Large intestine (tissue), 3 donors: ENCODE data around the gene ERN2. TPM values are rescaled to one million over a fixed set of nuclear protein-coding genes. Genes with fewer than 3 reads are reported as not detected.

Experiments used
- DNase-seq, 2 donors: peaks; one replicate each; pipeline versions ENCODE4 v3.0.0 to v3.0.0-alpha.2; 2013
- H3K27ac ChIP-seq: one replicate; pipeline ENCODE4 v1.5.1; 2013; ENCODE audit warnings: low read length
- H3K27me3 ChIP-seq: 2 replicates; pipeline ENCODE4 v1.6.1; 2013; ENCODE audit warnings: low read length; ENCODE audit not compliant: control insufficient read depth, insufficient read depth
- H3K36me3 ChIP-seq: 2 replicates; pipeline ENCODE4 v1.6.1; 2013; ENCODE audit warnings: low read length; ENCODE audit not compliant: control insufficient read depth, insufficient read depth
- H3K4me1 ChIP-seq: one replicate; pipeline ENCODE4 v1.6.1; 2013; ENCODE audit warnings: low read length; ENCODE audit not compliant: control insufficient read depth, insufficient read depth
- H3K4me3 ChIP-seq: one replicate; pipeline ENCODE4 v1.5.1; 2013; ENCODE audit warnings: low read length
- H3K9me3 ChIP-seq: one replicate; pipeline ENCODE4 v1.6.1; 2013; ENCODE audit warnings: mild to moderate bottlenecking, low read depth, low read length, moderate library complexity; ENCODE audit not compliant: control insufficient read depth
- WGBS: methylation state at CpG from one replicate; pipeline ENCODE4 v1.1.5; 2013; ENCODE audit warnings: low lambda C conversion rate; ENCODE audit not compliant: insufficient coverage; 5-methylcytosine and 5-hydroxymethylcytosine counted together
- polyA plus RNA-seq: library from polyadenylated mRNA; unstranded; fragments of 120-200 nt; gene quantifications from one replicate; pipeline ENCODE4 v1.2.1, GENCODE V29; 2013

ERN2 gene
- polyA plus RNA-seq, 1 donor: 17.6 TPM

DNA sequence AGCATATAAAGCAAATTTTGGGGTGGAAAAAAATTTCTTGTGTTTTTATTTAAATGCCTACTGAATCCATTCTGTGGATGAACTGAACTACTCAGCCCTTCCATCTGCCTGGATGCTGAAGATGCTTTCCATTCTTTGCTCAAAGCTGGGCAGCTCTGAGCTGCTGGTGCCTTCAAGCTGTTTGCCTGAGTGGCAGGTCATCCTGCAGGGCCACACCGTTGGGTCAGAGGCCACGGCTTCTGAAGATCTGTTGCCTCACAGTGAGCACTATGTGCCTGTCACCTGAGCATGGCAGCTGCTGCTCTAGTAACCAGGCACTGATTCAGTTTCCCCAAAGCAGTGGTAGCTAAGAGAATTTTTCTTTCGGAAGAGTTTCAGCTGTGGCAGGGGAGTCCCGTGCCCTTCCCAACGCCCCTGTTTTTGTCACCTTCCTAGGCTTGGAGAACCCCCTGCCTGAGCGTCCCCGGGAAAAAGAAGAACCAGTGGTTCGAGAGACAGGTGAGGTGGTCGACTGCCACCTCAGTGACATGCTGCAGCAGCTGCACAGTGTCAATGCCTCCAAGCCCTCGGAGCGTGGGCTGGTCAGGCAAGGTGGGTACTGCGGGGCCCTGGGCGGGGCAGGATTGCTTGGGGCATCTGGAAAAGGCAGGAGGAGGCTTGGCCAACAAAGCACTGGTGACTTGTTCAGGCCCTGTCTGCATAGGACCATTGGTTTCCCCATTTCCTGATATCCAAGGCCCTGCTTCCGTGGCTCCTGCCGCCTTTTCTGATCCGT lies 25.8 kb downstream of the ERN2 start:
- H3K36me3 ChIP-seq: peaks cover 72% of the 10 kb centered on the region

DNA sequence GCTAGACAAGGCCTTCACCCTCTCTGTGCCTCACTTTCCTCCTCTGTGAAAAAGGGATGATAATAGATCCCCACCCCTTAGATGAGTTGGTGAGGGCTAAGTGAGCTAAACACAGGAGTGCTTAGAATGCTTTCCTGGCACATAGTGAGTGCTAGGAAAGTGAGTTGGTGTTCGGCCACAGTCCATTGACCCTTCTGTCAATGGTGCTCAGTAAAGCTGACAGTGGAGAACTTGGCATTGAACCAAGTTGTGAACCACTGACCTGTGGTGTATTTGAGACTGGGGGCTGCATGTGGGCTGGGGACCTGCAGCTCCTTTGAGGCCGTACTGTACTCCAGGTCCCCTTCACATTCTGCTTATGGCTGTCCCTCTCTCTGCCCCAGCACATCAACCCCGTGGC lies 29.5 kb downstream of the ERN2 start:
- H3K27ac ChIP-seq: no peak overlapping the region
- no peaks in the 10 kb centered on the region for H3K9me3 ChIP-seq
- 100% methylated on average over 1 of the region's 3 CpGs for whole genome bisulfite sequencing
- H3K27me3 ChIP-seq: no peaks in the 10 kb centered on the region
- no peak for DNase-seq
- no peak overlapping the region for H3K4me3 ChIP-seq
- peaks cover 14% of the 10 kb centered on the region for H3K4me1 ChIP-seq
- H3K36me3 ChIP-seq: peaks cover 54% of the 10 kb centered on the region

More for the DNA sequence above, 25.8 kb downstream of the ERN2 start:
- WGBS: 100% methylated on average over 4 of the region's 16 CpGs
- H3K4me1 ChIP-seq: no peaks in the 10 kb centered on the region
- no peaks in the 10 kb centered on the region for H3K9me3 ChIP-seq
- no peaks in the 10 kb centered on the region for H3K27me3 ChIP-seq
- DNase-seq: no peak
- H3K4me3 ChIP-seq: no peak overlapping the region
- H3K27ac ChIP-seq: no peak overlapping the region

DNA sequence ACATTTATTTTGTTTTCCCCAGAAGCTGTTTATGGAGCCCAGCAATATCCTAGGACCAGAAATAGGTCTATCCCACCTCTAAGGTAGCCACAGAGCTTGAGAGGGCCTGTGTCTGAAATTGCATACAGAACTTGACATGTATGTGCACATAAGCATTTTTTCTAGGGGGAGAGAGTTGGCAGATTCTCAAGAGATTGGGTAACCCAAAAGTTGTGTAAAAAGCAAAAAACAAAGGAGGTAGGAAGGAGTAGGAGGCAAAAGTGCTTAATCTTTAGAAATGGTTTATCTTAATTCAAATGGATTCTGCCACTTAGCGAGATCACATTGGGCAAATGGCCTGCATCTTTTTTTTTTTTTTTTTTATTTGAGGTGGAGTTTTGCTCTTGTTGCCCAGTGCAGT lies 30.8 kb downstream of the ERN2 start:
- WGBS: no CpG with 5 or more reads among the region's 1 CpG
- H3K36me3 ChIP-seq: peaks cover 42% of the 10 kb centered on the region
- no peak overlapping the region for H3K4me3 ChIP-seq
- no peak overlapping the region for H3K27ac ChIP-seq
- peaks cover 26% of the 10 kb centered on the region for H3K4me1 ChIP-seq
- H3K27me3 ChIP-seq: no peaks in the 10 kb centered on the region
- no peak for DNase-seq
- H3K9me3 ChIP-seq: no peaks in the 10 kb centered on the region

DNA sequence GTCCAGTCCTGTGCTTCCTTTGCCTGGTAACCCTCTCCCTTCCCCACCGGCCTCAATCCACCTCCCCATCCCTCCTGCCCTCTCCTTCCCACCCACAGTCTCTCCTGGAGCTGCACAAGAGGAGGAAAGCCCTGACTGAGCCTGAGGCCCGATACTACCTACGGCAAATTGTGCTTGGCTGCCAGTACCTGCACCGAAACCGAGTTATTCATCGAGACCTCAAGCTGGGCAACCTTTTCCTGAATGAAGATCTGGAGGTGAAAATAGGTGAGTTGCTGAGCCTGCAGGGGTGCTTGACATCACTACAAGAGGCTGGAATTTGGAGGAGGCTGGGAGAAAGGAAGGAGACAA lies 33.1 kb downstream of the ERN2 start:
- no peak for DNase-seq
- peaks cover 37% of the 10 kb centered on the region for H3K36me3 ChIP-seq
- no peaks in the 10 kb centered on the region for H3K9me3 ChIP-seq
- H3K27me3 ChIP-seq: no peaks in the 10 kb centered on the region
- H3K4me1 ChIP-seq: peaks cover 29% of the 10 kb centered on the region
- H3K27ac ChIP-seq: no peak overlapping the region
- WGBS: no CpG with 5 or more reads among the region's 6 CpGs
- H3K4me3 ChIP-seq: peak overlapping the region; percentile 67

DNA sequence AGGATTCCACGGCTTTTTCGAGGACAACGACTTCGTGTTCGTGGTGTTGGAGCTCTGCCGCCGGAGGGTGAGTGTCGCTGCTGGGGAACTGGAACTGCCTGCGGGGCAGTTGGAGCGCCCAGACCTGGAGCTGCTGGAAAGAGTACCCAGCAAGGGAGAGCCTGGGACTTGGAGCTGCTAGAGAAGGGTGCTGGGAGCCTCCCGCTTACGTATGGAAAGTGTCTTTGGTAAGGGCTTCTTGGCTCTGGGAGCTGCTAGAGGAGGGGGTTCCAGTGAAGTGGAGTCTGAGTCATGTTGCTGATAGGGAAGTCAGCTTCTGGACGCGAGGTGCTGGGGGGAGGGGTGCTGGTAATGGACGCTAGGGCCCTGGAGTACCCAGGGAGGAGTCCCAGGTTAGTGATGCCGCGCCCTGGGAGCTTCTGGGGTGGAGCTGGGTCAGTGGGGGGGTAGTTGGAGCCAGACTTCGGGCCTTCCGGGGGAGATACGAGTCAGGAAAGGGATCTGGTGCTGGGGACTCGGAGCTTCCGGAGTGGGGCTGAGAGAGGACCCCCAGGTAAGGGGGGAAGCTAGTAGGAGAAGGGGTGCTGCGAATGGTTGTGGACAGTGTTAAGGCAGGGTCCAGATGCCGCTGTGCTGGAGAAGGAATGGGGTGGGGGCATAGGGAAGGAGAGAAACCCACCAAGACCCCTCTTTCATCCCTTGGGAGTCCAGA lies 33.6 kb downstream of the ERN2 start:
- peaks cover 29% of the 10 kb centered on the region for H3K4me1 ChIP-seq
- no peaks in the 10 kb centered on the region for H3K27me3 ChIP-seq
- WGBS: no CpG with 5 or more reads among the region's 24 CpGs
- H3K4me3 ChIP-seq: peak overlapping the region; percentile 67
- DNase-seq: peak; percentile 55 to 68
- no peaks in the 10 kb centered on the region for H3K9me3 ChIP-seq
- no peak overlapping the region for H3K27ac ChIP-seq
- peaks cover 38% of the 10 kb centered on the region for H3K36me3 ChIP-seq

DNA sequence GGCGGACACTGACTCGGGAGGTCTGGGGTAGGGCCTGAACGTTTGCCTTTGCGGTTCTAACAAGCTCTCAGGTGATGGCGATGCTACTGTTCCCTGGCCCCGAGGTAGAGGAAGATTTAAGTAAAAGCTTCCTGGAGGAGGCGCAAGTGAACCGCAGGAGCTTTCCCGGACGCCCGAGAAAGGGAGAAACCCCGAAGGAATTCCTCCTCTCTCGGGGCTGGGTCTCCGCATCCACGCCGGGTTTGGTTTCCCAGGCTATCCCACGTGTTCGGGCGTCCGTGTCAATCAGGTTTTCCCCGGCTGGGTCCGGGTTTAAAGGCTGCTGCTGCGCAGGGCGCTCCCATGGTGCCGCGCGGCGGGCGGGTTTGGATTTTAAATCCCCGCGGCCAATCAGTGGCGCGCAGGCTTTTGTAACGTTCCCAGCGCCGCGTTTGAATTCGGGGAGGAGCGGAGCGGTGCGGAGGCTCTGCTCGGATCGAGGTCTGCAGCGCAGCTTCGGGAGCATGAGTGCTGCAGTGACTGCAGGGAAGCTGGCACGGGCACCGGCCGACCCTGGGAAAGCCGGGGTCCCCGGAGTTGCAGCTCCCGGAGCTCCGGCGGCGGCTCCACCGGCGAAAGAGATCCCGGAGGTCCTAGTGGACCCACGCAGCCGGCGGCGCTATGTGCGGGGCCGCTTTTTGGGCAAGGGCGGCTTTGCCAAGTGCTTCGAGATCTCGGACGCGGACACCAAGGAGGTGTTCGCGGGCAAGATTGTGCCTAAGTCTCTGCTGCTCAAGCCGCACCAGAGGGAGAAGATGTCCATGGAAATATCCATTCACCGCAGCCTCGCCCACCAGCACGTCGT lies 34.4 kb downstream of the ERN2 start, which contains the start of gene PLK1:
Gene PLK1 (plus strand): TSS at position 460 of the 844 bp plus-strand sequence. CDS start 44 bp downstream, at position 504.
- WGBS: no CpG with 5 or more reads among the region's 75 CpGs
- Histone ChIP-seq H3K27ac (peak within 1 kb of the TSS; percentile 51), H3K9me3 (no peaks in the 10 kb centered on the region), H3K4me3 (peak within 1 kb of the TSS; percentile 67), H3K36me3 (peaks cover 32% of the 10 kb centered on the region), H3K27me3 (no peaks in the 10 kb centered on the region), H3K4me1 (peaks cover 29% of the 10 kb centered on the region)
- peak; percentile 71 to 86 for DNase-seq

DNA sequence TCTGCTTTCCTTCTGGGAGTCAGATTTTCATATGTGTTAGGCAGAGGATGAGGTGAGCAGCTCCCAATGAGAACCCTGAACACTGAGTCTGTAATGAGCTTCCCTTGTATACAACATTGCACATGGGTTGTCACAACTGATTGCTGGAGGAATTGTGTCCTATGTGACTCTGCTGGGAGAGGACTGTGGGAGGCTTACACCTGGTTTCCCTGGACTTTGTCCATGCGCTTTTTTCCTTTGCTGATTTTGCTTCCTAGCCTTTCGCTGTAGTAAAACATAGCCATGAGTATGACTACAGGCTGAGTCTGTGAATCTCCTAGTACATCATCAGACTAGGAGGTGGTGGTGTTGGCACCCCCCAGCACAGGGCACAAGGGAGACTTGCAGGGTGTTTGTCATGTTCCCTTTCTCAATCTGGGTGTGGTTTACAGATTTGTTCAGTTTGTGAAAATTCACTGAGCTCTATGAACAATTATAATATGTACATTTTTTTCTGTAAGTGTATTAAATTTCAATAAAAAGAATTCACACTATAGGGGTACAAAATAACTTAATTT lies 36.0 kb downstream of the ERN2 start:
- Histone ChIP-seq H3K9me3 (no peaks in the 10 kb centered on the region), H3K36me3 (peaks cover 32% of the 10 kb centered on the region), H3K27me3 (no peaks in the 10 kb centered on the region), H3K4me3 (no peak overlapping the region), H3K4me1 (peaks cover 29% of the 10 kb centered on the region), H3K27ac (peak overlapping the region; percentile 54)
- WGBS: no CpG with 5 or more reads among the region's 2 CpGs
- peak; percentile 84 to 92 for DNase-seq

DNA sequence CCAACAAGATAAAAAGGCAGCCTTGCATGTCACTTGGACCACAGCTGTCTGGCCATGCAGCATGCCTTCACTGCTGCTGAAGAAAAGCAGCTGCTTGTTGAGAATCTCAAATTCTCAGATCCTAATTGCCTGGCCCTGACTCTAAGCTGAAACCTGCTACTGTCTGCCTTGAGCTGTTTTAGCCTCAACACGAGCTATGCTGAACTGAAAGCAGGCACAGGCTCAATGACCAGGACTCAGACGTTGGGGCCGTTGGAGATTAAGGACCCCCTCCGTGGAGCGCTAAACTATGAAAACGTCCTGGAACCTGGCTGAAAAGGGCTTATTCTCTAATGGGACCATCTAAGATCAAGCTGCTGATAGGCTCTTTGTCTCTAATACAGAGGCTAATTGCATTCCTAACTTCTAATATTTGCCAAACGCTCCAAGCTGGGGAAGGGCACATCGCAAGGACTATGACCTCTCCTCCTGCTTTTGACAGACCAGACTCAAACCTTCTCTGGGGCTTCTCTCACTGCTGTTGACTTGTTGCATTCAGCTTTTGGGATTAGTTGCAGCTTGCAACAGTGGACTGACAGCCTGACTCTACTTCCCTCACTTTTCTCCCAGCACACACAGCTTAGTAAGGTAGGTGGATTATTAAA lies 38.9 kb downstream of the ERN2 start:
- Histone ChIP-seq H3K9me3 (no peaks in the 10 kb centered on the region), H3K4me3 (no peak overlapping the region), H3K4me1 (peaks cover 19% of the 10 kb centered on the region), H3K36me3 (peaks cover 40% of the 10 kb centered on the region), H3K27ac (no peak overlapping the region), H3K27me3 (no peaks in the 10 kb centered on the region)
- no peak for DNase-seq
- no CpG with 5 or more reads among the region's 8 CpGs for WGBS

DNA sequence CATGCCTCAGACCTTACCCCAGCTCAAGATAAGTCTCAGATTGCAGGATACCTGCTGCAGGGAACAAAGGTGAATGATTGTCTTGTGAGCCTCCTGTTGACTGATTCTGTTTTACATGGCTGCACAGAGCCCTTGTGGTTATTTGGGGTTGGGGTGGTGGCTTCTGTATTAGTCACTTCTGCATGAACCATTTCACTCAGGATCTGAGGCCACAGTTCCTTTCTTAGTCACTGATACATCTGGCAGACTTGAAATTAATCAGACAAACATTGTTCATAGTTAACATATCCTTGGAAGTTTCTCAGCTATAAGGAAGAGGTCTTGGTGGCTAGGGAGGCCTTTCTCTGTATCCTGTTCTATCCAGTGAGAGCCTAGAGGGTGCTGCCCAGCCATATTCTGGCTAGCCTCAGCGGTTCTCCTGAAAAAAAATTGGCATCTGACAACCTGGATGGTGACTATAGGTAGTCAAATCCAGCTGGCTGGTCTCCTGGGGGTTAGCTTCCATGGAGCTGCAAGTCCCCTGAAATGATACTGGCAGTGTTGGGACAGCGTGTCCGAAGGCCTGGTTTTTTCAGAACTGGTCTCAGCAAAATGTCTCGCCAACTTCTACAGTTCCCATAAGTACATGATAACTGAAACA lies 42.8 kb downstream of the ERN2 start:
- DNase-seq: peak in 1 of 2 donors; percentile 33

More for the DNA sequence above, 42.8 kb downstream of the ERN2 start:
- no CpG with 5 or more reads among the region's 4 CpGs for WGBS
- no peak overlapping the region for H3K27ac ChIP-seq
- no peaks in the 10 kb centered on the region for H3K4me1 ChIP-seq
- no peaks in the 10 kb centered on the region for H3K9me3 ChIP-seq
- no peaks in the 10 kb centered on the region for H3K27me3 ChIP-seq
- no peak overlapping the region for H3K4me3 ChIP-seq
- H3K36me3 ChIP-seq: peaks cover 72% of the 10 kb centered on the region
